Fibroblast of lung (primary cell): Measurements from ENCODE around the gene COLGALT1.

ENCODE experiments used
- CTCF ChIP-seq, 2 donors: IDR thresholded peaks in 1 of 2; conservative IDR thresholded peaks in 1 of 2; 1 replicate in 1 of 2; 2 replicates in 1 of 2; pipeline ENCODE4 v1.5.1; 2011 to 2012; ENCODE audit warnings: low read length in 2 of 2, control low read depth in 1 of 2, inconsistent platforms in 1 of 2, low read depth in 1 of 2, mild to moderate bottlenecking in 1 of 2
- EZH2 ChIP-seq: IDR thresholded peaks from 2 replicates; pipeline ENCODE4 v1.5.1; 2012; ENCODE audit warnings: low read length, control low read depth, mild to moderate bottlenecking; ENCODE audit errors: missing control alignments

- TF ChIP-seq CTCF (conservative IDR thresholded peaks at IDR 0.05 in 1 of 2, IDR thresholded peaks at IDR 0.05 in 1 of 2; ENCODE audit: low read depth in 1 of 2, low read length in 2 of 2) (no peak), EZH2 (no peak)
Observed at GRCh38 chr19:17590866-17591265, 35.4 kb downstream of the COLGALT1 start.
